AG08396 (cell line): ENCODE data around the gene PUM1.

Source experiments
- DNase-seq: peaks from one replicate; pipeline ENCODE4 v3.0.0; 2012; ENCODE audit warnings: low spot score, mixed read lengths

The PUM1 gene

DNA sequence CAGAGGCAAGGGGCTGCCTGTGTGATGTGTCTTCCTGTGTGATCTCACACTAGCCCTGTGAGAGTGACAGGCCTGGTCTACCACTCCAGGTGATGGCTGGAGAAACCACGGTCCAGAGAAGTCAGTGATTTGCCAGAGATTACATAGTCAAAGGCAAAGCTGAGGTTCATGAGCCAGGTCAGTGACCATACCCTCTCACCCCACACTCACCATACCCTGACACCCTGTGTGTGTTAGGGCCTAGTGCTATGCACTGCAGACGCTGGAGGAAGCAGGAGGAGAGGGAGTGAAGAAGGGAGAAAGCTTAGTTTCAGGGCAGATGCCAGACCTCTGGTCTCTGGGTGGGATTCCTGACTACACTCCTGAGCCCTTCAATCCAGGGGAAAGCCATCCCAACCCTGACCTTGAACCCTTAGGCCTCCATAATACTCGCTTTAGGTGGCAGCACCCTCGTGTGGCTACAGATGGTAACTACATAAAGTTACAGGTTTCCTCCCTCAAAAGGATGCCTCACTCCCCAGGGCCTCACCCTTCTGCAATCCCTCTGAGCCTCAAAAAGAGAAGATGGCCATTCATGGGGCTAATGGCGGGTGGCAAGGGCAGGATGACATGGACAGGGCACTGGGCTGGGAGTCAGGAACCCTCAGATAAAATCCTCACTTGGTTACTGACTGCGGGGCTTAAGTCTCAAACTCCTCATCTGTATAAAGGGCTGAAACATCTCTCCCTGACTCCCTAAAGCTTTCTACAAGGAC is 136.2 kb downstream of the PUM1 start:
- DNase-seq: peak; percentile 60

DNA sequence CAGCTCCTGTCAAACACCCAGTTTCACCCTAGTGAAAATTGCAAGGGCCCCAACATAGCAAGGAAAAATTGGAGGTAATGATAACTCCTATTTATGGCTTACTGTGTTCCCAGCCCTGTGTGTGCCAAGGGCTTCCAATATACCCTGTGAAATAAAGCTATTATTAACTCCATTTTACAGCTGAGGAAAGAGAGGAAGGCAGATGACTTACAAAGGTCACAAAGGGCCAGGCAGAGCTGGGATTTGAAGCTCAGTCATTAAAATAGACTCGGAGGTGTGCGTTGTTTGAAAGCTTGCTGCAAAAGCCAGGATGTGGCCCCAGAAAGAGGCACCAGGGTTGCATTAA is 136.8 kb downstream of the PUM1 start:
- DNase-seq: no peak

- DNase-seq: no peak
Measured at GRCh38 chr1:30928171-30928570, 137.3 kb downstream of the PUM1 start.

DNA sequence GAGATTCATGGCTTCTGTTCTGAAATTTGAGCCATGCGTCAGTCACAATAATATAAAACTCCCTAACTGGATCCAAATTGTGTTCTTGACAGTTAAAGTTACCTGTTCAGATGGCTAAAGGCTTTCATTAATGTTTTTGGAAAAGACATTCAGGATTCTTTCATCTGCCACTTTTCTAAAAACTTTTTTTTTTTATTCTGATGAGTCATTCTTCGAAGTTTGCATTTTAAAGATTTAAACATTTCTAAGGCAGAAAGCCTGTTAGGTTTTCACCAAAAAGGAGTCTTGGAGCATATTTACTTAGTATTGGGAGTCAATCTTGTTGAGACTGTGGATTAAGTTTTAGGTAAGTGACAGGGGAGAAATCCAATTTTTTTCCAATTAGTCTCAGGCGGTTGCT is 138.1 kb downstream of the PUM1 start:
- no peak for DNase-seq

- no peak for DNase-seq
Measured at GRCh38 chr1:30923597-30923996, 141.9 kb downstream of the PUM1 start.

DNA sequence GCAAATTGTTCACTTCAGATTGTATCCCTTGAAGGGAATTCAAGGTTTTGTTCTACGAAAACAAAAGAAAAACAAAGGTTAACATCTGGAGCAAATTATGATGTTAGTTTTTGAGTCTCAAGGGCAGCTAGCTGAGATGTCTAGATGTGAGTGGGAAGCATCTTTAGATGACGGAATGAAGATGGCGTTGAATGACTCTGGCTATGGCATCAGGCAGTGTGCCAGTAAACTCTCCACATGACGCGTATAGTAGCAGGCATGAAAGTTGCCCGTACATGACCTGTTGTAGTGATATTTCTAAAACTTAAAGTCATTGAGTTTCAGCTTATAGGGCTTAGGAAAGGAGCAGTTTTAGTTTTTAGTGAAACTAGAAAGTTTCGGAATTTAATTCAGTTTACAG is 144.7 kb downstream of the PUM1 start:
- DNase-seq: peak; percentile 8

- DNase-seq: peak; percentile 29
Measured at GRCh38 chr1:30919025-30919881, 146.3 kb downstream of the PUM1 start.

- DNase-seq: no peak
Measured at GRCh38 chr1:30916296-30916695, 149.2 kb downstream of the PUM1 start.

DNA sequence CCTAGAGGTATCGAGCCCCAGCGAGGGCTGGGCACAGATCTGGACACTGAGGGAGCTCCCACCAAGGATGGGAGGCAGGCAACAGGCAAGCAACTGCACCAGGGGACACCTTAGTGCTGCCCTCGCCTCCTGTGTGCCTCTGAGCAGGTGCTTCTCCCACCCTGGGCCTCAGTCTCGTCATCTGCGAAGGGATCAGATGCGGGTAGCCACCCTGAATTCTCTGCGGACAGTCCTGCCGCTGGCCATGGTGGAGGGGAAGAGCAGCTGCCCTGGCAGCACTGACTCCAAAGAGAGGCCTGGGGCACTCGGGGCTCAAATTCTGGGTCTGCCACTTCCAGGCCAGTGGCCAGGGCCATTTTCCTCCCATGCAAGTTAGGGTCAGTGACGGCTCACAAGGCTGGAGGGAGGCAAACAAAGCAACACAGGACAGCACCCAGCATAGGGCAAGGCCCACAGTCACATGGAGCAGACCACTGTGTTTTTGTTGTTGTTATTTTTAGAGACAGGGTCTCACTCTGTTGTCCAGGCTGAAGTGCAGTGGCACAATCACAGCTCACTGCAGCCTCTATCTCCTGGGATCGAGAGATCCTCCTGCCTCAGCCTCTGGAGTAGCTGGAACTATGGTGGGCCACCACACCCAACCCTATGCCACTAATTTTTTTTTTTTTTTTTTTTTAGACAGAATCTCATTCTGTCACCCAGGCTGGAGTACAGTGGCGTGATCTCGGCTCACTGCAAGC is 149.9 kb downstream of the PUM1 start:
- DNase-seq: no peak

DNA sequence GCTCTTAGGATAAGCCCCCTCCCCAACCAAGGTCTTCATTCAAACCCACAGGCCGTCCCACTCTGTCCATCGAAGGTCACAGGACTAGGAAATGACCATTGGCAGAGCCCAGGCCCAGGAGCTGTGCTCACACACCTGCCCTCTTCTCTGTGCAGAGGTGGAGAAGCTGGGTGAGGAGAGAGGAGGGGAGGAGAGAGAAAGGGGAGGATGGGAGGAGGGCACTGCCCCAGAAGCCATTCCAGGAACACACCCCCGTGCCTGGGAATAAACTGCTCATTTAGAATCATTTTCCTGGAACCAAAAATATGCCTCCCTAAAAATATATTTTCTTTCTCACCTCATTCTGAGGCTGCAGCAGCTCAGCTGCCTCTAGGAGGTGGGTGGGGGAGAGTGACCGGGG is 150.6 kb downstream of the PUM1 start:
- DNase-seq: no peak

- DNase-seq: no peak
Measured at GRCh38 chr1:30914587-30914922, 151.0 kb downstream of the PUM1 start.

- DNase-seq: no peak
Measured at GRCh38 chr1:30912913-30913652, 152.4 kb downstream of the PUM1 start.

GRCh38 chr1:30912224-30912623 is 153.3 kb downstream of the PUM1 start:
- no peak for DNase-seq

- peak; percentile 89 for DNase-seq
Measured at GRCh38 chr1:30911059-30911954, 154.2 kb downstream of the PUM1 start.

GRCh38 chr1:30909365-30910068 is 156.0 kb downstream of the PUM1 start:
- no peak for DNase-seq

DNA sequence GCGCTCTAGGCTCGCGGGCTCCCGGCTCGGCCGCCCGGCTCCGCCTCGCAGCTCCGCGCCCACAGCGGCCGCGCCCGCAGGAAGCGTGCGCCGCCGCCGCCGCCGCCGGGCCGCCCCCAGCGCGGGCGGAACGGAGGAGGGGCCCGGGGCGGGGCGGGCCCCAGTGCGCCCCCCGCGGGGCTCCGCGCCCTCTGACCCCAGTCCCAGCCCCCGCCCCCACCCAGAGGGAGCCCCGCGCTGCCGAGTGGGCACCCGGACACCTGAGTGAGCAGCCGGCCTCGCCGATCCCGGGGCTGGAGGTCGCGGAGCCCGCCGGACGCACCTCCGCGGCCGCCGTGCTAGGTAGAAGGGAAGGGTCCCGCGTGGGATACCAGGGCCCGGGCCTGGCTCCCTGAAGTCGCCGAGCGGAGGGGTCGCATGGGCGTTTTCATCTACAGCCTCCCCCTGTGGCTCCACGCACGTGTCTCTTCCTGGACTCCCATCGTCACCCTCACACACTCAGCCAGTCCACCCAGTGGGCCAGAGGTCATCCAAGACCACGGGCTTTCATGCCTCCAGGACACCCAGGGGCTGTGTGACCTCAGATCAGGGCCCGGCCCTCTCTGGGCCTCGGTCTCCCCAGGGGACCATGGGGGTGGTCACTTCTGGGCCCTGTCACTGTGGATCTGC is 156.7 kb downstream of the PUM1 start, which contains the start of gene SDC3:
Gene SDC3 (minus strand): TSS at position 63 of the 669 bp plus-strand sequence. CDS start 172 bp downstream, outside the sequence.
- peak; percentile 79 for DNase-seq

- no peak for DNase-seq
Measured at GRCh38 chr1:30908316-30908695, 157.2 kb downstream of the PUM1 start.

DNA sequence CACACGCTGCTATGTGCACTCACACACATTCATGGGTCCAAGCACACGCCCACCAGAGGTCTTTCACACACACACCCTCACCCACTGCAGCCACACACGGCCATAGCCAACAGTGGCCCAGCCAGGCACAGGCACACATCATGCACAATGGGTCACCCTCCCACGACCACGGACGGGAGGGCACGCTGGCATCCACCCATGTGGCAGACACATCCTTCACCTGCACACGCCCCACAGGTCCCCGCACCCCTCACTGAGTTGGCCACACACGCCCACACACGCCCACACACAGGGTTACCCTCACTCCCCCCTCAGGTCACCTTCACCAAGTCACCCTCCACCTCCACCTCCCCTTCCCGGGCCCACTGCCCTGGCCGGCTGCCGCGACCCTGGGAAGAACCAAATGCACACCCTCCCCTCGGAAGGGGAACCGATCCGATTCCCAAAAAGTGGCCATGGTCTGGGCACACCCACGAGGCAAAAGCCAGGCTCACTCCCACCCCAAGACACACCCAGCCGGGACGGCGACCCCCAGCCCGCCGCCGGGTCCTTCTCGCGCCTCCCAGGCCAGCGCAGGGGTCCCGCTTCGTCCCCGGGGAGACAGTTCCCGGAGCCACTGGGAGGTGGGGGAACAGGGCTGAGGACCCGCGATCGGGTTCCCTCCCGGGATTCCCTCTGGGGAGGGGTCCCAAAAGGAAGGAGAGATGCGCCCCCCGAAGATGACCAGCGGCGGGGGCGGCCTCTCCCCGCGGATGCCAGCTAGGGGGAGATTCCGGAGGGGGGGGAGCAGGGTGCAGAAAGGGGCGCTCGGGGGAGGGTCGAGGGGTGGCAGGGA is 157.8 kb downstream of the PUM1 start:
- no peak for DNase-seq
